ENCODE results near the gene TMEM144.
"Not testable (repeated sequence)": the region's sequence is repeated elsewhere in the genome, so short reads cannot be mapped to it uniquely, and the experiment has no call there.

The TMEM144 gene

DNA sequence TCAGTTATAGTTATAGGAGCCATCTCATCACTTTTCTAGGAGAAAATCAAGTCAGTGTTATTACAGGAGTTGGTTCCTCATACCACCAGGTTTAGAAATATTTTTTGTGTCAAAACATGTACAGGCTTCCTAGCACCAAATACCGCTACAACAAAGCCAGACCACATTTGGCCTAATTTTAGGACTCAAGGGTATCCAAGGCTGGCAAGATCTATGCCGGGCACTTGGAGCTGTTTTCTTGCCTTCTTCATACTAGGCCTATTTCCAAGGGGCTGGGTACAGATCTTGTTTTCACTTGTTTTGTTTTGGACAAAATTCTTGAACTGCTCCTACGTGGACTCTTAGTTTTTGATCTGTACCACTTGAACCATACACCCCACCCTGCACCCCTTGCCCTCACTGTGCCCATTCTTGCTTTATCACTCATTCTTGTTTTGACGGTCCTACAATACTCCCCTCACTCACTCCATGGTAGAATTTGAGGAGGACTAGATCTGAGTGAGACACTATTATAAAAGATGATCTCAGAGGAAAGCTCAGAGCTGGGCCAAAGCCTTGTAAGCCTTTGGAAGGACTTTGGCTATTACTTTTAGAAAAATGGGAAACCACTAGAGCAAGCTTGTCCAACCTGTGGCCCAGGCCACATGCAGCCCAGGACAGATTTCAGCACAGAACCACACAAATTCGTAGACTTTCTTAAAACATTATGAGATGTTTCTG is 17.7 kb upstream of the TMEM144 start:
- no peak for DNase-seq

DNA sequence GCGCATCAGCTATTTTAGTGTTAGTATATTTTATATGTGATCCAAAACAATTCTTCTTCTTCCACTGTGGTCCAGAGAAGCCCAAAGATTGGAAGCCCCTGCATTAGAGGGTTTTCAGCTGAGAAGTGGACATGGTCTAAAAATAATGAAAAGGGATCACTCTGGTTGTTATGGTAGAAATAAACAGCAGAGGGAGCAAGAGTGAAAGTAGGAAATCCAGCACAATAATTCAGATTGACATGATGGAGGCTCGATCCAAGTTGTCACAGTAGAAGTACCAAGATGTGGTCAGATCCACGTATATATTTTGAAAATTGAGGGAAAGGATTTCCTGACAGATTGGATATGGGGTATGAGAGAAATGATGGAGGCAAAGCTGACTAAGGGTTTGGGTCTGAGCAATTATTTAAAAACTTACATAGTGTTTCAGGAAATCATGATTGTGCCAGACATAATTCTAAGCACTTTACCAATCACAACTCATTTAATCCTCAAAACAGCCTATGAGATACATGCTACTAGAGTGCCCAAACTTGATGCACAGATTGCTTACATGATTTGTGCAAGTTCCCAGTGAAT is 17.0 kb upstream of the TMEM144 start:
- DNase-seq: no peak

DNA sequence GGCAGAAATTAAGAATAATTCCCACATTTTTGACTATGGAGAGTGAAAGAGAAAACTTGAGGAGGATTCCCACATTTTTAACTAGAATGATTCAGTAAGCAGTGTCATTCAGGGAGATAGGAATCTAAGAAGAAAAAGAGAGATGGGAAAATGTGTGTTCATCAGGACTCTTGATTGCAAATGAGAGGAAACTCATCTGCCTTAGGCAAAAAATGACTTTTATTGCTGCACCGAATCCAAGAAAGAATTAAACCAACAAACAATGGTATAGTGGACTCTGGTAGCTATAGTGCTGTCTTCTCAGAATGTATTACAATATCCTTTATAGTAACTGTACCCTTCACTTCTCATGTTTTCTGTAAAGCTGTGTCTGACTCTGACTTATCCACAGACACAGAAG is 15.0 kb upstream of the TMEM144 start:
- DNase-seq: no peak

DNA sequence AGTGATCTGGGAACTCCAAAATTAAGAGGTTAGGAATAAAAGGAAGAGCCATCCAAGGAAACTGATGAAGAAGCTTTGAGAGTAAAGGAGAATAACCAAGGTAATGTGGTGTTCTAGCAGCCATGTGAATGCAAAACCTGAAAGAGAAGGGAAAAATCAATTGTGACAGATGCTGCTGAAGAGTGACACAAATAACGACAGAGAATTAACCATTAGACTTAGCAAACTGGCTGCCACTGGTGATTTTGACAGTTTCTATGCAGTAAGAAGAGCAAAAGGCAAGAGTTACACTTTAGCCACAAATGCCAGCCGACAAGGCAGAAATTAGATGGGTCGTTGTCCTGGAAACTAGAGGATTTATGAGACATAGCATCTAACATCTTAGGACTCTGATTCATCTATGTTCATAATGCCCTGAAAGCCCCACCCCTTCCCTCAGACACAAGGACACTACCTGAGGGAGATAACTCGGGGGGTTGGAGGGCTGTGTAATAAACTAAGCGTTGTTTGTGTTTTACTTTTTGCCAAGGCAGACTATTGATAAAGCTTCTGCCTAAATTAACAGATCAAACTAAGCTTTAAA is 13.0 kb upstream of the TMEM144 start:
- DNase-seq: no peak

DNA sequence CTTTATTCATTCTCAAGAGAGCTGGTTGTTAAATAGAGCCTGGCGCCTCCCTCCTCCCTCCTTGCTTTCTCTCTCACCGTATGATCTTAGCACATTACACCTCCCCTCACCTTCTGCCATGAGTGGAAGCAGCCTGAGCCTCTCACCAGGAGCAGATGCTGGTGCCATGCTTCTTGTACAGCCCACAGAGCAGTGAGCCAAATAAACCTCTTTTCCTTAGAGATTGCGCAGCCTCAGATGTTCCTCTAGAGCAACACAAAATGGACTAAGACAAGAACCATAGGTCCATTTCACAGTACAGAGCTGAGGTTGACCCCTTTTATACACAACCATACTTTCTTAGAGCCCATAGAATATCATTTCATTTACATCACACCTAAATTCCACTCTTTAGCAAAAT is 10.1 kb upstream of the TMEM144 start:
- DNase-seq: no peak

DNA sequence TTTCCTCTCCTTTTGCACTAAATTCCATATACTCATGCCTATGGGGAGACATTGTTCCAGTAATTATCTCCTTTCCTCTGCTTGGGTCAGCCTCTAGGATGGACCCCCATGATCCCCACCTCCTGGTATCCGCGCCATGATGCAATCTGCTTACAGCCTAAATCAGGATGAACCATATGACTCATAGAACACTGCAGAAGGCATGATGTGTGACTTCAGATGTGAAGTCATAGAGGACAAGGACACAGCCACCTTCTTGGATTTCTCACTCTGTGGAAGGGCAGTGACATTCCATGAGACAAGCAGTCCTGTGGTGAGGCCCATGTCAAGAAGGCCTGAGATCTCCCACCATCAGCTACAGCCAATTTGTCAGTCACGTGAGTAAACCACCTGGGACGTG is 9.0 kb upstream of the TMEM144 start:
- no peak for DNase-seq

DNA sequence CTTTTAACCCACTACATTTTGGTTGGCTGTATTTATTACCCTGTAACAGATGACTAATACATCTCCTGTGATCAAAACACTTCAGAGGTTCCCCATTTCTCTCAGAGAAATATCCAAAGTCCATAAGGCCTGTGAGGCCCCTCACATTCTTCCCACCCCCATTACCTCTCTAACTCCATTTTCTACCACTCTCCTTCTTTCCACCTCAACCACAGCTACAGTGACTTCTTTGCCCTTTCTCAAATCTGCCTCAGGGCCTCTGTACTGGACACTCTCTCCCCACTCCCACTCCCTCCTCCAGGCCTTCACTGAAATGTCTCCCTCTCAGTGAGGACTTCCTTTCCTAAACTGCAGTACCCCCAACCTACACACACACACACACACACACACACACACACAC is 8.4 kb upstream of the TMEM144 start:
- no peak for DNase-seq

DNA sequence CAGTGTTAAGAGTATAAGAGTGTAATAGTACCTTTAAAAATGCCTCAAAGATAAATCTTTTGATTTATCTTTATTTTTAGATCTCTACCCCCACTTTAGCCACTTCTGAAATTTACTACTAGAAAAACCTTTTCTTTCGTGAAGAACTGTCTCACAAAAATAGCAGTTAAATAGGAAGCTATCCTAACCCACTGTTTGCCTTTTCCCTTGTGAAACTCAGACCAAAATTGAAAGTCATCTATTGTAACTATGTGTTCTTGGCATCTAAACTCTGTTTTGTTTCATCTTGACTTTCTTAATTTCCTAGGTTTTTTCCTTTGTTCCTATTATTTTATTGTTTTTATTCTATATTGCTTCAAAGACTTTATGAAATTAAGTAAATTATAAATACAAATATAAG is 7.8 kb upstream of the TMEM144 start:
- DNase-seq: no peak

DNA sequence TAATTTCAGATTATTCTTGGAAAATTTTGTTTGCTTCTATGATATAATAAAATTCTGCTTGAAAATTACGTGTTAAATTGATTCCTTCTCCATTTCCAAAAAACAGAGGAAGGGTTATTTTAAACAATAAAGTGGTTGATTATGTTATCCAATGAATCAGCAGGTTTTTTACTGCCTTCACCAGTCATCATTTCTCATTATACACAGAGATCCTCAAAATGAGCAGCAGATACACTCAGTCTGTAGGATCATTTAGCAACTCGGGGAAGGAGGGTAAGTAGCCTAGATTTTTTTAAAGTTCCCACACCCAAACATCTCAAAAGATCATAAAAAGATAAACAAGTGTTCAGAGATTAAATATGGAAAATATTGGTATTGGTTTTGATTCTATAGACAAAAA is 6.8 kb upstream of the TMEM144 start:
- DNase-seq: no peak

DNA sequence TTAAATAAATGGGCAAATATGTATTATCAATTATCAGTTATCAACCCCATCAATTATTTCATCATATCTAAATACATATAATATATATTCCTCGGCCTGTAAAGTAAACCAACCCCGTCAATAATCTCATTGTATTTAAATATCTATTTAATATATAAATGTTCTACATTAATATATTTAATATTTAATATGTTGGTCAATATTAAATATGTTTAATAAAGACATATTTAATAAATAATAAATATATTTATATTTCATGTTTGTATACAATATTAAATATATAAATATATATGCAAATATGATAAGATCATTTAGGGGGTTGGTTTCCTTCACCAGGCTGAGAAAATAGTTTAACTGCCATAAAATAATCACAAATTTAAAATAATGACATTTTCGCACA is 6.4 kb upstream of the TMEM144 start:
- no peak for DNase-seq

DNA sequence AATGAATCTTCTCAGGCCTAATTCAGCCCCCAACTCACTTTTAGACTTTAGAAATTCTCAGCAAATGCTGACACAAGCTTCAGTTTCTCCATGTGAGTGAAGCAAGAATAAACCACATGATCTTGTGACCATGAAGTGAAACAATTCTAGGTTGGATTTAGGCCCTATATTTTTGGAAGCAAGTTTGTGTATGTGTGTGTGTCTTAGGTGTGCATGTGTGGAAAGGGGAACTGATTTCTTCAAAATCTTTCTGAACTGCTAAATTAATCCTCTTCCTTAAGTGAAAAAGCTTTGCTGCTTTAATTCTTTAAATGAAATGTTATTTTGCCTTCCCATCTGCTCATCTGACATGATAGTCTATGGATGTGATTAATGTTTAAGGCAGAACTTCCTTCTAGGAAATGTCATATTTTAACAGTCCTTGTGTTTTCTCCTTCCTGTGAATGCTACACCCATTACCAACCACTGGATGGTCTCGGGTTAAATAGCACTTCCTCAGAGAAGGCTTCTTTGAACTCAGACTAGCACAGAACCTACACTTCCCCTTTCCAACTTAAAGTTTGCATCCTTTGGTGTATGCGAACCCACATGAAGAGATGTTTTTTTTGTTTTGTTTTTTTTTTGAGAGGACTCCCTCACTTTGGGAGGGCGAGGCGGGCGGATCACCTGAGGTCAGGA is 1.2 kb upstream of the TMEM144 start:
- no peak for DNase-seq

DNA sequence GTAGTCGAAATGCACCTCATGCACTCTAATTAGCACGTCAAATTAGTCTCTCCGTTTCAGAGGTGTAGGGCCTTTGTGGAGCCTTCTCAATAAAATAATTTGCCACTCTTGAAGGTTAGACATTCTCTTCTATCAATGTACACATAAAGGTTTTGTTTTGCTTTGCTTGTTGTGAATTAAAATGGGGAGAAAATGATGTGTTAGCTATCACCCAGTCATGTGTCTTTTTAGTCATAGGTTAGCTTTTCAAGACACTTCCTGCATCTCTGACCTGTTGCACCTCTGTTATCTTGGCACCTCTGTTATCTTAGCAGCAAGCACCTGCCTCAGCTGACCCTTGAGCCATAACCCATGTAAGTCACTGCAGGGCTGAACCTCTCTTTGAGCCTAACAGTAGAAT is 936 bp downstream of the TMEM144 start:
- no peak for DNase-seq

DNA sequence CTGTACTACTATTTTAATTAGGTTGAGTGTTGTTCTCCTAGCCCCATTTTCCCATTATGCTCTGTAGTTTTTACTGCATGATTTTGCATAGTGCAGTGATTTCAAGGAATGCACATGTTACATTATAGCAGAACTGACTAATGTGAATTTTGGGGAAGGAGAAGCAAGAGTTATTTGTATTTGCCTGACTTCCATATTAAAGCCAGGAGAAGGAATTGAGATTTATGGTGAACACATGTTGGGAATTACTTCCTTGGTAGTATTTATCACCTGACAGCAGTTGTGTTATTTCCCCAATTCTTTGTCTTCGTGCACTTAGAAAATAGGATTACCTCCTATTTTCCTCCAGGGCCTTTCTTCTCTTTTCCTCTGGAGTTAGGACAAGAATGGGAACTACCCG is 3.2 kb downstream of the TMEM144 start:
- no peak for DNase-seq

DNA sequence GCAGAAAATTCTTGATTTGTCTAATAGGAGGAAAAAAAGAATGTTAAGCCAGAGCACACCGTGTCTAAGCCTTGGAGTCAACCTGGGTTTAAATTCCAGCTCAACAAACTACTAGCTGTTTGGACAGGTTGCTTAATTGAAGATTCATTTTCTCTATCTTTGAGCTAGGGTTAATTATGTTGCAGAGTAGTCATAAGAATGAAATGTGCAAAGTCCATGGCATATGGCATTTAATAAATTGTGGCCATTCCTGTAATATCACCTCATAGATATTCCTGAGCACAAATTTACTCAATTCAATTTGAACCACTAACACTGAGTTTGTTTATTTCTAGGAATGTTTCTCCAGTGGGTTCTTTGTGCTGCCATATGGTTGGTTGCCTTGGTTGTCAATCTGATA is 4.6 kb downstream of the TMEM144 start:
- no peak for DNase-seq

DNA sequence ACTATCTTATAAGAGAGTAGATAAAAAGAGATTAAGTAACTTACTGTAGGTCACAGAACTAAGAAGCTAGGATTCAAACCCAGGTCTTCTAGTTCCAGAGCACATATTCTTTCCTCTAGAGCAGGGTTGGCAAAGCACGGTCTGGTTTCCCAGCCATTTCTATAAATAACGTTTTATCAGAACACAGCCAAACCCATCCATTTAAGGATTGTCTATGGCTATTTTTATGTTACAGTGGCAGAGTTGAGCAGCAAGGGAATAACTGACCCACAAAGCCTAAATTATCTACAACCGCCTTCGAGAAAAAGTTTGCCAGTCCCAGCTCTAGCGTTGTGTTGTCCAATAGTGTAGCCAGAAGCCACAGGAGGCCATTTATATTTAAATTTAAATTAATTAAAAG is 7.5 kb downstream of the TMEM144 start:
- DNase-seq: no peak

DNA sequence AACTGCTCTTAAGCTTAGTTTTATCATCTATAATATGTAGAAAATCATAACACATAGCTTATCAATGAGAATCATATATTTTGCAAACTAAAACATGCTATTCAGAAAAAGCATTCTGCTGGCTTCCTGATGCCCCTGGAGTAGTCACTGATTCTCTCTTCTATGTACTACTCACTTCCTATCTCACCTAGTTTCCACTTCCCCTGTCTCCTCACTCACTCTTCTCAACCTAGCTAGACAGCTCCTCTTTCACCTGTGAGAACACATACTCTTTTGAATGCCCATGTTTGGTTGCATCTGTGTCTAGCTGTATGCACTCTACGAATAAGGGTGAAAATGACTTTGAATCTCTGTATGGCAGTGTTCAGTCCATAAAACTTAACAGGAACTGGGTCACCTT is 9.3 kb downstream of the TMEM144 start:
- no peak for DNase-seq

DNA sequence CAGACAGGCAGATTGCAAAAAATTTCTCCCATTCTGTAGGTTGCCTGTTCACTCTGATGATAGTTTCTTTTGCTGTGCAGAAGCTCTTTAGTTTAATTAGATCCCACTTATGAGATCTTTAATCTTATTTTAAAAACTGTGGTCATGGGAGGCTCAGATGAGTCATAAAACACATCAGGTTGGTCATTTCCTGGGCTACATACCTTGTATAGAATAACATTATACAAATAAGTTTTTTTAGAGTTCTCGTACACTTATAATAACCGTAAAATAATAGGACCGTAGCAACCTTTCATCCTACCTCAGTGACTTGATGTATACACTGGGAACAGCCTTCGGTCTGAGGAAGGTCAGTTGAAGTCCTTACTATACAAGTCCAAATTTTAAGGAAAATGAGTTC is 14.0 kb downstream of the TMEM144 start:
- DNase-seq: not testable (repeated sequence)

DNA sequence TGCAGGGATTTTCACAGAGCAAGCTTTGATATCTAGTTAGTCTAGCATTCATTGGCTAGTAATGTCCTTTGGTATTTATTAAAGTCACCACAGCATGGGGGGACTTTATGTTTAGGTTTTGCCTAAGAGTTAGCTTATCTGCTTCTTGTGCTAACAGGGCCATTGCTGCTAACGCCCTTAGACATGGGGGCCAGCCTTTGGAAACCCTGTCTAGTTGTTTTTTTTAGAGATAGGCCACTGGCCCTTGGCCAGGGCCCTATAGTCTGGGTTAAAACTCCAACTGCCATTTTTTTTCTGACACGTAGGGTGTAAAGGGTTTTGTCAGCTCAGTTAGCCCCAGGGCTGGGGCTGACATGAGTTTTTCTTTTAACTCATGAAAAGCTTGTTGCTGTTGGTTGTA is 14.7 kb downstream of the TMEM144 start:
- DNase-seq: not testable (repeated sequence)

DNA sequence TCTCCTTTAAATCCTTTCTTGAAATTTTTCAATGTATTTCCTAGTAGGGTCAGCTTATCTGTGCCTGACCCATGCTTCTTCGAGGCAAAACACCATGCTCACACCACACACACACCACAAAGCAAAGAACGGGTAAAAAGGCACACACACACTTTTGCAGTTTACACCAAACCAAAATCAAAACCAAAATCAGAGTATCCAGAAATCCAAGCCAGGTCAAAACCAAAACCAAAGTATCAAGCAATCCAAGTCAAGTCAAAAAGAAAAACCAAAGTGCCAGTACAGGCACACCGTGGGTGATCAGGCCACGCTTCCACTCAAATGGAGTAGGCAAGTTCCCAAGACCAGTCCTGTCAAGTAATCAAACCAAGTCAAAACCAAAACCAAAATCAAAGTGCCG is 17.6 kb downstream of the TMEM144 start:
- not testable (repeated sequence) for DNase-seq

DNA sequence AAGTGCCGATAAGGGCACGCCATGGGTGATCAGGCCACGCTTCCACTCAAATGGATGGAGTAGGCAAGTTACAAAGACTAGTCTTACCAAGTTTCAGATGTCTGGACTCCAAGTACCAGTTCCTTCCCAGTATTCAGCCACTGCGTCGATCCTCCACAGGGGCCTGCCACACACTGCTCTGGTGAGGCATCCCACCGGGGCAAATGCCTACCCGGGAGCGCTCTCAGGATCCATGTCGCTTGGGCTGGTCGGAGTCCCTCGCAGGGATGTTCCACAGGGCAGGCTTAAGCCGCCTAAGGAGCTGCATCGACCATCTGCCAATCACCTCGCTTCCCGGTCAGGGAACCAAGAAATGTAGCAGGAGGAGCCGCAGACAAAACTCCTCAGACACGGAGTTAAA is 18.1 kb downstream of the TMEM144 start:
- not testable (repeated sequence) for DNase-seq

DNA sequence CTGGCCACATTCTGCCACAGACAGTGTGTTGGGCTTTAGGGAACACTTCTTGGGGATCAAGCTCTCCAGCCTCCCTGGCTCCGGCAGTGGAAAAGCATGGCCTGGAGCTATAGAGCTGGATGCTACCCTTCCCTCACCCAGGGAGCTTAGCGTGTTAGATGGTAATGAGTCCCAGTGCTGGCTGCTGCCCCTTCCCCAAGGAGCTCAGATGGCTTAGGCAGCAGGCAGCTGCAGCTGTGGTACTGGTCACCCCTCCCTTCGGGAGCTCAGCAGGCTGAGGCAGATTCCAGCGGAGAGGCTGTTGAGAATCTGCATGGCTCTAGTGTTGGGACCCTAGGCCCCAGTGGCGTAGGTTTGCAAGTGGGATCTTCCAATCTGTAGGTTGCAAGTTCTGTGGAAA is 19.5 kb downstream of the TMEM144 start:
- DNase-seq: no peak

DNA sequence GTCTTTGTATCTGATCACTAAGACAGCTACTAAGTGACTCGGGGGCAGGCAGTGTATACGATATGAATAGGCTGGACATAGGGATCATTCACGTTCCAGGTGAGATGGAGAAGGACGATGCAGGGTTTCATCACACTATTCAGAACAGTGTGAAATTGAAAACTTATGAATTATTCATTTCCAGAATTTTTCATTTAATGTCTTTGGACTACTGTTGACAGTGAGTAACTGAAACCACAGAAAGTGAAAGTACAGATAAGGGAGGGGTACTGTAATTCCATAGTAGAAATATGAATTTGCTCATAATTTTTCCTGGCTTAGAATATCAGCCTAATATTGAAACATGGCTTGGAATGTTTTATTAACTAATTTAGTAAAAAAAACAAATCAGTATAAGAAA is 24.4 kb downstream of the TMEM144 start:
- no peak for DNase-seq

DNA sequence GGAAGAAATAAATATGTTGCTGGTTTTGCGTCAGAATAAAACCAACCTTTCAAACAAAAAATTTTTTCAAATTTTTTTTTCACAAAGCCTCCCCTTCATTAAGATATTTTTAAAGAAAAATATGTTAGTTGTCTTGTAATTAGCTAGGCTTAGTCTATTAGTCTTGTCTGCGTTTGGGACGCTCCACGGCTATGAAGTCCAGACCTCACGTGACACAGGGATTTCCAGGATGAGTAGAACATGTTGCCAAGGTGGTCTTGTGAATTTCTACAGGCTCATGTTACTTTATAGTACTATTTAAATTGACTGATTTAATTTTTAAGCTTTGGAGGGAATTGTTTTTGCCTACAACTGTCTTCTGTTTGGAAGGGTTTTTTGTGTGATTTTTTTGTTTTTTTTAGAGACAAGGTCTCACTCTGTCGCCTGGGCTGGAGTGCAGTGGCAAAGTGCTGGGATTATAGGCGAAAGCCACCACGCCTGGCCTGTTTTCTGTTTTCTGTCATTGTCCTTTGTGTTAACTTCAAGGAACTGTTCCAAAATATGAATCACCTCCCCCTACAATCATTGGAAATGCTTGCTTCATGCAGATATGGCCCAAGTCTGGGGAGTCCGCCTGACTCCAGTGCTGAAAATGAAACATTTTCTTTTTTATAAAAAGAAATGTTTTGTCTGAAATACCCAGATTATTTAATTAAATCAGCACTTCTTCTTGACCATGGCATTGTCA is 26.2 kb downstream of the TMEM144 start:
- no peak for DNase-seq

DNA sequence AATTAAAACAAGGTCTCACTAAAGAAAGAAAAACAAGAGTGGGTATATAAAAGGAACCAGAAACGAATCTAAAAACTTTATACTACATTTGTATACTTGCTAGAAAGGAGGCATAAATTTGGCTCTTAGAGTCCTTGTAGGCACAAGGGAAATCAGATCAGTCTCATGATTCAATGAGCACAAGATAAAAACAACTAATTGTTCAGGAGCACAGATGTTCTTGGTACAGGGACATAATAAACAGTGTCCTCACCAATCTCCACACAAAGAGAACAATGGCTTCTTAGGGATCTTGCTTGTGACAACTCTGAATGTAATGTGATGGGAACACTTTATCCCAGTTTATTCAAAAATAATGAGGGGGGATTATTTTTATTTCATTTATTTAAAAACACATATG is 28.3 kb downstream of the TMEM144 start:
- no peak for DNase-seq

All from stimulated activated CD4-positive, alpha-beta T cell treated with anti-CD3 and anti-CD28 coated beads, Interleukin-1b, Interleukin-23, amount 100 ng/mL, for 48 hours (primary cell).